Umbilical cord (tissue), 2 donors: Measurements from ENCODE around the gene PTCH1. TPM values are rescaled to one million over a fixed set of nuclear protein-coding genes. Genes with fewer than 3 reads are reported as not detected.

Experiments
- DNase-seq: peaks from one replicate; pipeline ENCODE4 v3.0.0-alpha.2; 2015; ENCODE audit warnings: low spot score
- total RNA-seq: library from RNA; depleted of rRNA; stranded (reverse); fragments of >200 nt; gene quantifications from one replicate; pipeline ENCODE4 v1.2.3, GENCODE V29; 2014; ENCODE audit warnings: low replicate concordance; ENCODE audit not compliant: insufficient read depth

The PTCH1 gene
- 7.5 TPM for total RNA-seq

DNA sequence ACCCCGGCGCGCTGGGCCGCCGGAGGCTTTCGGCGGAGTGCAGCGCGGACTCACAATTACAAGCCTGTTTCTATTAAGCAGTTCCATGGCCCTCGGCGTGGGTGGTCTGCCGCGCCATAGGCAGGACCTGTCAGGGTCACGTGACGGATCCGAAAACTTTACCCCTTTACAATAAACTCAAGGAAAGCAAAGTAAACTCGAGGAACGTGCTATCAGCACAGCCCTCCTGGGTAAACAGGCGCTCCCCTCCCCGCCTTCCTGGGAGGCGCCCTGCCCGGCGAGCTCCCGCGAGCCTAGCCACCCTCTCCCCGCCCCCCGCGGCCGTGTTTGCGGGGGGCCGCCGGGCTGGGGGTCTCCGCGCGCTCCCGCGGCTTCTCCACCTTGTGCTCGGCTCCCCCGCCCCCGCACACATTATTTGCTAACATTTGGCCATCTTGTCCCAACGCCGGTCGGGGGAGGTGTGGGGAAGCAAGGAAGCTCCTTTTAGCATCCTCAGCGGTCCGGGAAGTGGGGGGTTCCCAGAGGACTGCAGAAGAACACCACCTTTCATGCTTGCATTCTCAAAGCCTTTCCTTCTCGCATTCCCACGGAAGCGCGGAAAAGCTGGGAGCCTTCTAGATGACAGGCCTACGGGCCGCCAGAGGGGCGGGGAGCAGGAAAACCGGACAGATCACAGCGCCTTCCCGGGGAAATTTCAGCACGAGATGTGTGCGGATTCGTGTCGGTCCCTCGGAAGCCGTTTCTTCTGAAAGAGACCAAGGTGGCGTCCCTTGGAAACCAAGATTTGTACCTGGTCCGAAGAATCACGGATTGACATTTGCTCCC, at the start of gene PTCH1:
TSS of gene PTCH1 (minus strand) at position 238 of the 825 bp plus-strand sequence.
- peak; percentile 77 for DNase-seq

- DNase-seq: no peak
Observed at GRCh38 chr9:95565982-95566381, 49.2 kb upstream of the PTCH1 start.

- no peak for DNase-seq
Observed at GRCh38 chr9:95561913-95562312, 45.1 kb upstream of the PTCH1 start.

GRCh38 chr9:95557142-95557541, 40.4 kb upstream of the PTCH1 start:
- no peak for DNase-seq

- peak; percentile 7 for DNase-seq
Observed at GRCh38 chr9:95556521-95556920, 39.8 kb upstream of the PTCH1 start.

DNA sequence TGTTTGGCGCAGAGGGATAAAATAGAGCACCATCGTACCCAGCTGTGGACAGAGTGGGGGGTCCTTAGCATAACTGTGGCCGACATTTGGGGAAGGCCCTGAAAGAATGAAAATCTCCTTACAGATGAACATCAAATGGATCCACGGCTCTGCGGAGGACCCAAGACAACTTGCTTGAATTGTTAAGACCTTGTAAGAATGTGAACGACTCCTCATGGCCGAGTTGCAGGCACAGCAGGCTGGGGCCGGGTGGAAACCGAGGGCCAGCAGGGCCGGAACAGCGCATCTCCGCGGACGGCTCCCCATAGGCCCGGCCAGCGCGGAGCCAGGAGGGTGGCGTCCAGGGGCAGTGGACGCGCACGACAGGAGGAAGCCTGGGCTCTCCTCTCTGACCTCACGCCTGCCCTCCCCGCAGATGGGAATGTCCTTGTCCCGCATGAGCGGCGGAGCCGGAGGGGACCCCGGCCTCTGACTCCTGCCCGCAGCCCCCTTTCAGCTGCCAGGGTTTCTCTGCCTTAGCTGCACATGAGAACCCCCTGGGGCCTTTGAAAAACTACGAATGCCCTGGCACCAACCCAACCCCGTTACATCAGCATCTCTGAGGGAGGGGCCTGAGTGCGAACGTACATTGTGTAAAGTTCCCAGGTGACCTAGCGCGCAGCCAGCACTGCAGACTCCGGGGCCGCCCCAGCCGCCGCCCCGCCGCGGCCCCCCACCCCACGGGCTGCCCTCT, 36.2 kb upstream of the PTCH1 start:
- DNase-seq: peak; percentile 70

GRCh38 chr9:95552255-95552654, 35.5 kb upstream of the PTCH1 start:
- DNase-seq: no peak

DNA sequence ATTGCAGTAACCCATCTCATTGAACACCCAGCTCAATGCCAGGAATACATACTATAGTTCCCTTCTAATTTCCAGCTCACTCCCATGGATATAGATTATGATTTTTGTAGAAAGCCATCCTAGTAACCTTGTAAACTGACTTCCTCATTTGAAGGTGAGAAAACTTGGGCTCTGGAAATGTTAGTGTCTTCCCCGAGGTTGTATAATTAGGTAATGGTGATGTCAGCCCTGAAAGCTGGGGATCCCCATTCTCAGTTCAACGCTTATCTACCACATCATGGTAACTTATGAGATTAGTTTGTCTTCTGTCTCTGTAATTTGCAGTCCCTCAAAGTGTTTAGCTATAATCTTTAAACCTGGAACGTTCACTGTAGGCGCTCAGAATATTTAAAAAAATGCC, 34.6 kb upstream of the PTCH1 start:
- no peak for DNase-seq

- DNase-seq: peak; percentile 46
Observed at GRCh38 chr9:95545831-95546567, 29.2 kb upstream of the PTCH1 start.

GRCh38 chr9:95533996-95534680, 17.4 kb upstream of the PTCH1 start:
- DNase-seq: no peak

DNA sequence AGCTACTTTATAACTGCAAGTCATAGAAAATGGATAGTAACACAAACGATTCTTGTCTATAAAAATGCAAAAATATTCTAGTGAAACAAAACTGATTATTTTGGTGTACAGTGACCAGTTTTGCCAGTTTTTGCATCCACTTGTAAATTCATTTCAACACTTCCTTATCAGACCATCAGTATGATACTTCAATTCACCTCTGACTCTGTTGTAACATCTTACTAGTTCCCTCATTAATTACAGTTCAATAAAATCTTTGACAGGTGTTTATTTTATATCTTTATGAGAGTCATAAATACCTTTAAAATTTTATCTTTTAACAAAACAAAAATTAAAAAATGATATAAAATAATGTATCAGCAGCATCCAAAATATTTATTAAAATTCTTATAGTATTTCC, 13.1 kb upstream of the PTCH1 start:
- DNase-seq: no peak

DNA sequence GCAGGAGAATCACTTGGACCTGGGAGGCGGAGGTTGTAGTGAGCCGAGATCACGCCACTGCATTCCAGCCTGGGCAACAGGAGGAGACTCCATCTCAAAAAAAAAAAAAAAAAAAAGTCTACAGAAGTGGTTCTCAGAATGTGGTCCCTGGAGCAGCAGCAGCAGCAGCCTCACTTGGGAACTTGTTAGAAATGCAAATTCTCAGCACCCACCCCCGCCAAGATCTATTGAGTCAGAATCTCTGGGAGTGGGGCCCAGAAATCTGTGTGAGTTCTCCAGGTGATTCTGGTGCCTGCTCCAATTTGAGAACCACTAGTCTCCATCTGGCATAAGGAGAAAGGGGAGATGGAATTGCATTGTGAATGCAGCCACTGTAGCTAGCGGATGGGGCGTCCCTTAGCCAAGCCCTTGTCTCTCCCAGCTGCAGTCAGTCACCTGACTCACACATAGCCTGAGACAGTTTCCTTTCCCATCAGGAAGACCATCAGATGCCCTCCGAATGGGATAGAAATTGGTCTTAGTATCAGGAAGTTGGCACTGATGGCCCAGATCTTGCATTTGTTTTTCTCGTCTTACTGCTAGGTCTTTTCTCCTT, 12.2 kb upstream of the PTCH1 start:
- DNase-seq: no peak

DNA sequence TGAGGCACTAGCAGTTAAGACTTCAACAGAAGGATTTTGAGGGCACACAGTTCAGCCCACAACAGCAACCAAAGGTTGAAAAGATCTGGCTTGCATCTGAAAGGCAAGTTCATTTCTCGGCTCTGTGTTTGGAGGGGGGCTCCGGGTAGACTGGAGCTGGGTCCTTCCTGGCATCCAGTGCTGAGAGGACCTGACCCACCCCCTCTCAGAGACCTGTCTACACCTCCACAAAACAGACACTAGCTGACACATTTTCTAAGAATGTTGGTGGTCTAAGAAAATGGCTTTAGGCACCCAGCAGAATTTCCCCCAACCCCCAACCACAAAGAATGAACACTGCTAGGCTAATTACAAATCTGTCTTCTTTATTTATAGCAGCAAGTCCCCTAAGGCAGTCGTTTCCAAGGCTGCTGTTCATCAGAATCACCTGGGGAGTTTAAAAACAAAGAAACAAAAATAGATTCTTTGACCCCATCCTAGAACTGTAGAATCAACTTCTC, 6.2 kb upstream of the PTCH1 start:
- DNase-seq: no peak

DNA sequence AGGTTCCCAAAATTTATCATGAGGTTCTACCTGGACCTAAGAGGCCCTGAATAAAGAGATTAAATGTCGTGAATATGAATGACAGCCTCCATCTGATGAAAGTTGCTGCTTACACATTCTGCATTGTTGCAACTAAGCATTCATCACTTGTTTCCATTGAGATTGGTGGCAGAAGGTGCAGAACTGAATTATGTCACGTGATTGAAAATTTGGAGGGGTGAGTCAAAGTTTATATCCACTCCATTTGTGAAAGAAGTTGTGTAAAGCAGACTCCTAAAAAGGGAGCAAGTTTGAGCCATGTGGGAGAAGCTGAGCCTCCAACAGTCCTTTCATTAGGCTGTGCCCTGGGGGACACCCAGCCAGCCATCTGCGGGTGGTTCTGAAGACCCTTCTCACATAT, 4.9 kb upstream of the PTCH1 start:
- DNase-seq: no peak

- DNase-seq: no peak
Observed at GRCh38 chr9:95517559-95518425, 1.0 kb upstream of the PTCH1 start.

DNA sequence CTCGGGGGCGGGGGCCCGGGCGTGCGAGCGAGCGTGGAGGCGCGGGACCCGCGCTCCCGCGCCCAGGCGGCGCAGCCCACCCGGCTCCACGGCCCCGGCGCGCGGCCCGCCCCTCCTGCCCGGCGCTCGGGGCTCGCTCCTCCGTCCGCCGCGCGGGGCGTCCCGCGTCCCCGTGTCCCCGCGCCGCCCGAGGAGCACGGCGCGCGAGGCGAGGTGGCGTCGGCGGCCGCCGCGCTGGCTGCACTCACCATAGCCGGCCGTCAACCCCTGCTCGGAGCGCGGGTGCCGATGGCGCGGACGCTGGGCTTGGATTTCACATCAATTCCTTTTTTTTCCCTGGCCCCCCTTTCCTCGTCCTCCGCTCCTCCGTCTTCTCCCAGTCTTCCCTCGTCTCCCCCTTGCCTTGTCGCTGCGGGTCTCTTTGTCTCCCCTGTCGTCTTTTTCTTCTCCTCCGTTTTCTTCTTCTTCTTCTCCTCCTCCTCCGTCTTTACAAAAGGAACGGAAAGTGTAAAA, 494 bp downstream of the PTCH1 start:
- no peak for DNase-seq

DNA sequence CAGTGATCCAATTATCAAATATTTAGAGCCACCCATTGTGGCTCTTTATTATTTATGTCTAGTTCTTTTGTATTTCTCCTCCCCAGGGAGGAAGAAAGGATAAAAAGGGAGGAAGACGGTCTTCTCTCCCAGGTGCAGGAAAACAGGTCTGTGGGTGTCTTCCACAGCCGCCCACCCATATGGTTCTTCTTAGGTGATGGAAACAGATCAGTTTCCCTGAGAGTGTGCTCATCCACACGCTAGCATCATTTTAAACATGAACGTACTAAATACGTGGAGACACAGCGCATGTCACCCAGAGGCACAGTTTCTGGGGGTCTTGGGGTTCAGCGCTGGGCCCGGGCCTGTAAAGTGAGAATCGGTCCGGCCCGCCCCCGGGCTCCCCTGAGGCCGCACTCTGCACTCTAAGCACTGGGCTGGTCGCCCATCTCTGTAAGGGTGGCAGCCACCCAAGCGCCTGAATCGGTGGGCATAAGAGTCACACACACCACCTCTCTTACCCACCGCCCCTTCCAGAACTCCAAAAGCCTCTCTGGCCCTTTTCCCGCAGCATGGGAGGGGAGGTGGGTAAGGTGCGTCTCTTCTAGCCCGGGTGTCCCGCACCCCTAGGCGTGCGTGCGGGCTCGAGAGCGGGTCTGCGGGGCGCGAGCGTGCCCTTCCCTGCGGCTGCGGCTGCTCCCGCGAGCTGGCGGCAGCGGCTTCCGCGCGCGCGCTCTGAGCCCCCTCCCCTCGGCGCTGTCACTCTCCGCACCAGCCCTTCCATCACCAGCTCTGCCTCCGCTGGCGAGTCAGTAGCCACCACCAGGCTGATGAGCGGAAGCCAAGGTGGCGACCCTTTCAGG, 1.3 kb downstream of the PTCH1 start:
- no peak for DNase-seq

DNA sequence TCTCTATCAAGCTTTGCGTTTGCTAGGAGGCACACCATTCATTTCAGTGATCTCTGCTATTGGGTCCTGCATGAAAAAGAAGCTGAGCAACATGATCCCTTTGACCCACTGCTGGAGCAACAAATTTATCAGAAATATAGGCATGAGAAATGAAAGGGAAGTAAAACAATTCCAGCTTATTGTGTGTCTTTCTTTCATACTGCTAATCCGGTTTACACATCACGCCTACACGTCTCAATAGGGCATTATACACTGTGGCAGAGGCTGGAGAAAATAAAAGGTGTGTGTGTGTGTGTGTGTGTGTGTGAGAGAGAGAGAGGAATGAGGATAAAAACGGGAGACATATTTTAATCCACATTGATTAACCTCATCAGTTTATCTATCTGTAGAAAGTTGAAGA, 2.4 kb downstream of the PTCH1 start:
- DNase-seq: no peak

DNA sequence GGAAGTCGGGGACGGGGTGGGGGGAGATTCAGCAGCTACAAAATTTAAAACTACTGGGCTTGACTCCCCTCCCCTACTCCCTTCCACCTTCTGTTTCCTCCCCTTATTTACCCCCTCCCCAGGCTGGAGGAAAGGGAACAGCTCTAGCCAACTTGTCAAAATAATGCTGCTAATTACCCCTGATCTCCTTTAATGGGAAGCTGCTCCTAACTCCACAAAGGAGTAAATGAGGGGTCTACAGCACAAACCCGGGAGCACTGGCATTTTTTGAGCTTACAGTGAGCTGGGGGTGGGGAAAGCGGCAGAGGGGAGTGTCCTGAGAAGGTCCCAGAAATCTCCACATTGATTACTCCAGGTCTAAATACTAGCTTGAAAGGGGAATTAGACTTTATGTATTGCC, 3.1 kb downstream of the PTCH1 start:
- no peak for DNase-seq
